Endothelial cell of umbilical vein (primary cell): Measurements from ENCODE around the gene CCDC40.

Experiments used
- EZH2 ChIP-seq: IDR thresholded peaks from 2 replicates; pipeline ENCODE4 v1.6.1; 2012; ENCODE audit warnings: borderline replicate concordance, low read depth, mild to moderate bottlenecking, moderate library complexity, low read length, inconsistent platforms; ENCODE audit not compliant: severe bottlenecking
- JUN ChIP-seq: IDR thresholded peaks from 2 replicates; pipeline ENCODE4 v1.6.1; 2011; ENCODE audit warnings: borderline replicate concordance, low read depth; ENCODE audit not compliant: insufficient read length, insufficient read depth
- POLR2A ChIP-seq: IDR thresholded peaks from 2 replicates; pipeline ENCODE4 v1.6.1; 2012; ENCODE audit warnings: low read depth, mild to moderate bottlenecking, control low read depth, low read length
- TF ChIP-seq, protein P1 (sequence below), 2 donors: IDR thresholded peaks; 1 replicate in 1 of 2; 2 replicates in 1 of 2; pipeline ENCODE4 v1.5.1; 2011; ENCODE audit warnings: low read length in 2 of 2, mild to moderate bottlenecking in 2 of 2, moderate library complexity in 2 of 2, control low read depth in 1 of 2, inconsistent platforms in 1 of 2, low read depth in 1 of 2; ENCODE audit not compliant: insufficient read depth in 1 of 2; ENCODE audit errors: extremely low read depth in 1 of 2
- TF ChIP-seq, protein P2 (sequence below): IDR thresholded peaks from 2 replicates; pipeline ENCODE4 v1.6.1; 2011; ENCODE audit not compliant: insufficient read depth, insufficient read length

DNA sequence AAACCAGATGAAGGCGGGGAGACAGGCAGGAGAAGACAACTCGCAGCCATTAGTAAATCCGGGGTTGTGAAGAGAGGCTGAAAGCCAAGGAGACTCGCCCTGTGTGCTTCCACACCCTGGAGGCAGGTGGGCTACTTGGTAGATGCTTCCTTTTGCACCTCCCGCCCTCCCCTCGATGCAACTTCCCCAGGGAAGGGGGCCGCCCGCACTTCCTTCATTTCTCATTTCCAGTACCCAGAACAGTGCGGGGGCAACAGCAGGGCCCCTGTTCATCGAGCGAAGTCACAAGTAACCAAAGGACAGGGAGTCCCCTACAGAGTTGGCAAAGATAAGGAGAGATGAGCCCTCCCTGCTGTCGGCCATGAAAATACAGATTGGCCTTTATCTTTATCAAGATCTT is 25.0 kb downstream of the CCDC40 start:
- TF ChIP-seq EZH2: no peak
- TF ChIP-seq, protein P1, sequence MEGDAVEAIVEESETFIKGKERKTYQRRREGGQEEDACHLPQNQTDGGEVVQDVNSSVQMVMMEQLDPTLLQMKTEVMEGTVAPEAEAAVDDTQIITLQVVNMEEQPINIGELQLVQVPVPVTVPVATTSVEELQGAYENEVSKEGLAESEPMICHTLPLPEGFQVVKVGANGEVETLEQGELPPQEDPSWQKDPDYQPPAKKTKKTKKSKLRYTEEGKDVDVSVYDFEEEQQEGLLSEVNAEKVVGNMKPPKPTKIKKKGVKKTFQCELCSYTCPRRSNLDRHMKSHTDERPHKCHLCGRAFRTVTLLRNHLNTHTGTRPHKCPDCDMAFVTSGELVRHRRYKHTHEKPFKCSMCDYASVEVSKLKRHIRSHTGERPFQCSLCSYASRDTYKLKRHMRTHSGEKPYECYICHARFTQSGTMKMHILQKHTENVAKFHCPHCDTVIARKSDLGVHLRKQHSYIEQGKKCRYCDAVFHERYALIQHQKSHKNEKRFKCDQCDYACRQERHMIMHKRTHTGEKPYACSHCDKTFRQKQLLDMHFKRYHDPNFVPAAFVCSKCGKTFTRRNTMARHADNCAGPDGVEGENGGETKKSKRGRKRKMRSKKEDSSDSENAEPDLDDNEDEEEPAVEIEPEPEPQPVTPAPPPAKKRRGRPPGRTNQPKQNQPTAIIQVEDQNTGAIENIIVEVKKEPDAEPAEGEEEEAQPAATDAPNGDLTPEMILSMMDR (IDR thresholded peaks at IDR 0.05; ENCODE audit: extremely low read depth in 1 of 2, insufficient read depth in 1 of 2, low read depth in 1 of 2, low read length in 2 of 2): no peak
- no peak for TF ChIP-seq POLR2A
- TF ChIP-seq, protein P2, sequence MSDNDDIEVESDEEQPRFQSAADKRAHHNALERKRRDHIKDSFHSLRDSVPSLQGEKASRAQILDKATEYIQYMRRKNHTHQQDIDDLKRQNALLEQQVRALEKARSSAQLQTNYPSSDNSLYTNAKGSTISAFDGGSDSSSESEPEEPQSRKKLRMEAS: no peak
- no peak for TF ChIP-seq JUN
